HepG2 (cell line): ENCODE results near the gene NCOA7. TPM values are rescaled to one million over a fixed set of nuclear protein-coding genes. Genes with fewer than 3 reads are reported as not detected.

Source experiments
- KLF12 ChIP-seq: sonication (generic); formaldehyde crosslinking; IDR thresholded peaks from 2 replicates; pipeline ENCODE4 v1.4.0; 2020; ENCODE audit warnings: missing genetic modification reagents, borderline replicate concordance
- SRF ChIP-seq: IDR thresholded peaks from 2 replicates; pipeline ENCODE4 v1.6.1; 2011; ENCODE audit warnings: mild to moderate bottlenecking, low read depth, low read length, moderate library complexity
- TMF1 ChIP-seq: sonication (generic); formaldehyde crosslinking; IDR thresholded peaks from 2 replicates; pipeline ENCODE4 v1.8.1; 2022; ENCODE audit warnings: low read depth, missing genetic modification reagents
- ZNF251 ChIP-seq: sonication (generic); formaldehyde crosslinking; IDR thresholded peaks from 2 replicates; pipeline ENCODE4 v1.9.0; 2021; ENCODE audit warnings: mild to moderate bottlenecking, missing genetic modification reagents
- ZNF282 ChIP-seq: fragments of 450-650 bp; IDR thresholded peaks from 2 replicates; pipeline ENCODE4 v1.6.1; 2018; ENCODE audit not compliant: partially characterized antibody
- polyA plus RNA-seq, 8 experiments: library from polyadenylated mRNA; depleted of rRNA in 3 of 8; stranded (reverse) in 7 of 8; unstranded in 1 of 8; fragments of >200 nt; fragmentation: Illumina TruSeq in 4 of 8; extraction: Trizol in 4 of 8; gene quantifications; 2 replicates each; pipeline versions ENCODE4 v1.2.1 to v1.2.3, GENCODE V29; 2011 to 2016; ENCODE audit warnings: low read depth in 4 of 8, missing spikeins in 1 of 8, mixed read lengths in 1 of 8; ENCODE audit not compliant: insufficient read depth in 1 of 8
- total RNA-seq, 5 experiments: library from RNA; depleted of rRNA; stranded (reverse); fragments of >200 nt; fragmentation: Illumina TruSeq; extraction: Trizol; gene quantifications; 2 replicates each; pipeline ENCODE4 v1.2.3, GENCODE V29; 2016; ENCODE audit warnings: low read depth in 1 of 5
- TF ChIP-seq, protein P1 (sequence below): sonication (generic); formaldehyde crosslinking; IDR thresholded peaks from 2 replicates; pipeline ENCODE4; 2020; ENCODE audit warnings: missing genetic modification reagents, mild to moderate bottlenecking, borderline replicate concordance
- TF ChIP-seq, protein P2 (sequence below): IDR thresholded peaks from 2 replicates; pipeline ENCODE4 v1.6.1; 2016
- TF ChIP-seq, protein P3 (sequence below): sonication (generic); formaldehyde crosslinking; conservative IDR thresholded peaks from 2 replicates; pipeline ENCODE4 v1.5.0; 2020; ENCODE audit warnings: missing genetic modification reagents

Gene NCOA7
- total and polyA plus RNA-seq, 2 of the 13 experiments (the other 11 are each of a cell fraction or from before 2014, with no cell fraction given) = 13.6 to 20.8 TPM

DNA sequence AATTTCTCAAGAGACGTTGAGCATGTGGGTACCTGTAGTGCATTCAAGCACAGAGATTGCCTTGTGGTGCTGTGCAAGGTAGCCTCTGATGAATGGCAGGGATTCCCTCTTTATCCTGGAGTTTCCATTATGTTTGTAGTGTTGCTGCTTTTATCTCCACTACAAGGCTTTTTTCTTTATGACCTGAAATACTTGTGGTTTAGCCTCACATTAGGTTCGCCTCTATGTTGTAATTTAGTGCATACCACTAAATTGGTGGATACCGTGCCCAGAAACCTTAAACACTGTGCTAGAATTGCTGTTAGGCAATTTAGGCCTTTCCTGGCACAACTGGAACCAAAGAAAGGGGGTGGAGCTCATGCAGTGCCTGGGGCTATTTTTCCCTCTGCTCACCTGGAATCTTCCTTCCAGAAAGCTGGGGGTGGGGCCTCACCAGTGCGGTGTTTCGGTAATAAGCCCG is 76.8 kb downstream of the NCOA7 start (continued):
- TF ChIP-seq, protein P1, sequence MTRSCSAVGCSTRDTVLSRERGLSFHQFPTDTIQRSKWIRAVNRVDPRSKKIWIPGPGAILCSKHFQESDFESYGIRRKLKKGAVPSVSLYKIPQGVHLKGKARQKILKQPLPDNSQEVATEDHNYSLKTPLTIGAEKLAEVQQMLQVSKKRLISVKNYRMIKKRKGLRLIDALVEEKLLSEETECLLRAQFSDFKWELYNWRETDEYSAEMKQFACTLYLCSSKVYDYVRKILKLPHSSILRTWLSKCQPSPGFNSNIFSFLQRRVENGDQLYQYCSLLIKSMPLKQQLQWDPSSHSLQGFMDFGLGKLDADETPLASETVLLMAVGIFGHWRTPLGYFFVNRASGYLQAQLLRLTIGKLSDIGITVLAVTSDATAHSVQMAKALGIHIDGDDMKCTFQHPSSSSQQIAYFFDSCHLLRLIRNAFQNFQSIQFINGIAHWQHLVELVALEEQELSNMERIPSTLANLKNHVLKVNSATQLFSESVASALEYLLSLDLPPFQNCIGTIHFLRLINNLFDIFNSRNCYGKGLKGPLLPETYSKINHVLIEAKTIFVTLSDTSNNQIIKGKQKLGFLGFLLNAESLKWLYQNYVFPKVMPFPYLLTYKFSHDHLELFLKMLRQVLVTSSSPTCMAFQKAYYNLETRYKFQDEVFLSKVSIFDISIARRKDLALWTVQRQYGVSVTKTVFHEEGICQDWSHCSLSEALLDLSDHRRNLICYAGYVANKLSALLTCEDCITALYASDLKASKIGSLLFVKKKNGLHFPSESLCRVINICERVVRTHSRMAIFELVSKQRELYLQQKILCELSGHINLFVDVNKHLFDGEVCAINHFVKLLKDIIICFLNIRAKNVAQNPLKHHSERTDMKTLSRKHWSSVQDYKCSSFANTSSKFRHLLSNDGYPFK (CRISPR knock-in tag) = no peak
- TF ChIP-seq ZNF282 (no peak), SRF (no peak), TMF1 (no peak), KLF12 (no peak), ZNF251 (CRISPR knock-in tag) (no peak)
- TF ChIP-seq, protein P2, sequence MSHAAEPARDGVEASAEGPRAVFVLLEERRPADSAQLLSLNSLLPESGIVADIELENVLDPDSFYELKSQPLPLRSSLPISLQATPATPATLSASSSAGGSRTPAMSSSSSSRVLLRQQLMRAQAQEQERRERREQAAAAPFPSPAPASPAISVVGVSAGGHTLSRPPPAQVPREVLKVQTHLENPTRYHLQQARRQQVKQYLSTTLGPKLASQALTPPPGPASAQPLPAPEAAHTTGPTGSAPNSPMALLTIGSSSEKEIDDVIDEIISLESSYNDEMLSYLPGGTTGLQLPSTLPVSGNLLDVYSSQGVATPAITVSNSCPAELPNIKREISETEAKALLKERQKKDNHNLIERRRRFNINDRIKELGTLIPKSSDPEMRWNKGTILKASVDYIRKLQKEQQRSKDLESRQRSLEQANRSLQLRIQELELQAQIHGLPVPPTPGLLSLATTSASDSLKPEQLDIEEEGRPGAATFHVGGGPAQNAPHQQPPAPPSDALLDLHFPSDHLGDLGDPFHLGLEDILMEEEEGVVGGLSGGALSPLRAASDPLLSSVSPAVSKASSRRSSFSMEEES (CRISPR knock-in tag) = no peak
- TF ChIP-seq, protein P3, sequence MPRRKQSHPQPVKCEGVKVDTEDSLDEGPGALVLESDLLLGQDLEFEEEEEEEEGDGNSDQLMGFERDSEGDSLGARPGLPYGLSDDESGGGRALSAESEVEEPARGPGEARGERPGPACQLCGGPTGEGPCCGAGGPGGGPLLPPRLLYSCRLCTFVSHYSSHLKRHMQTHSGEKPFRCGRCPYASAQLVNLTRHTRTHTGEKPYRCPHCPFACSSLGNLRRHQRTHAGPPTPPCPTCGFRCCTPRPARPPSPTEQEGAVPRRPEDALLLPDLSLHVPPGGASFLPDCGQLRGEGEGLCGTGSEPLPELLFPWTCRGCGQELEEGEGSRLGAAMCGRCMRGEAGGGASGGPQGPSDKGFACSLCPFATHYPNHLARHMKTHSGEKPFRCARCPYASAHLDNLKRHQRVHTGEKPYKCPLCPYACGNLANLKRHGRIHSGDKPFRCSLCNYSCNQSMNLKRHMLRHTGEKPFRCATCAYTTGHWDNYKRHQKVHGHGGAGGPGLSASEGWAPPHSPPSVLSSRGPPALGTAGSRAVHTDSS (CRISPR knock-in tag) = no peak
